ENCODE measurements around the gene RSPO4.

GRCh38 chr20:1041845-1042390, 39.8 kb upstream of the RSPO4 start:
- TF ChIP-seq CTCF (IDR thresholded peaks at IDR 0.05) (no peak), POLR2A (IDR thresholded peaks at IDR 0.05) (no peak)

Data from body of pancreas (tissue), 4 donors.